Right ventricle myocardium superior (tissue), 1 donor: ENCODE measurements around the gene AP5S1. TPM values are rescaled to one million over a fixed set of nuclear protein-coding genes. Genes with fewer than 3 reads are reported as not detected.
"Not testable (repeated sequence)": the region's sequence is repeated elsewhere in the genome, so short reads cannot be mapped to it uniquely, and the experiment has no call there.

Experiments
- ATAC-seq: fragments of 200-7000 bp; cut with Tn5 transposase; one replicate; pipeline ENCODE4 v1.9.1; 2020; ENCODE audit warnings: mild to moderate bottlenecking; ENCODE audit not compliant: poor library complexity
- DNase-seq: peaks from one replicate; pipeline ENCODE4 v3.0.0-alpha.2; 2020
- intact Hi-C: fragments of 100-400 bp; cut with DNase I; formaldehyde crosslinking; loops from one replicate; pipeline ENCODE4 v1.11.2; 2022
- total RNA-seq: library from RNA; stranded (reverse); fragmentation: NEBNext Ultra II Directional; extraction: Animal tissue kit (Norgen Biotek cat#: 25700); gene quantifications from one replicate; pipeline ENCODE4 v1.2.1, GENCODE V29; 2021
- donor health status: DM: no; HTN: yes; CAD: no; lungs with severe emphysema.

The AP5S1 gene
- total RNA-seq, 1 donor from 2014 or later: 11.0 TPM

GRCh38 chr20:3826420-3826819 is 6.1 kb downstream of the AP5S1 start:
- intact Hi-C loops: no loop called here
- no peak for DNase-seq
- ATAC-seq: no peak

GRCh38 chr20:3828798-3829197 is 8.5 kb downstream of the AP5S1 start:
- DNase-seq (no peak), ATAC-seq (no peak)
- intact Hi-C loops: no loop called here

GRCh38 chr20:3829891-3830290 is 9.5 kb downstream of the AP5S1 start:
- intact Hi-C loops, DNase-seq, ATAC-seq: not testable (repeated sequence)

GRCh38 chr20:3836132-3836531 is 15.8 kb downstream of the AP5S1 start:
- ATAC-seq: no peak
- intact Hi-C loops: no loop called here
- no peak for DNase-seq

- no peak for ATAC-seq
- DNase-seq: no peak
- intact Hi-C loops: no loop called here
Measured at GRCh38 chr20:3839328-3839727, 19.0 kb downstream of the AP5S1 start.

- intact Hi-C loops: not testable (repeated sequence)
Measured at GRCh38 chr20:3840201-3840600, 19.9 kb downstream of the AP5S1 start.

GRCh38 chr20:3842348-3842930 is 22.1 kb downstream of the AP5S1 start:
- intact Hi-C loops: no loop called here
- DNase-seq (no peak), ATAC-seq (no peak)

More at GRCh38 chr20:3840201-3840600, 19.9 kb downstream of the AP5S1 start:
- ATAC-seq, DNase-seq: not testable (repeated sequence)

- intact Hi-C loops: no loop called here
- no peak for DNase-seq
- no peak for ATAC-seq
Measured at GRCh38 chr20:3843490-3843889, 23.1 kb downstream of the AP5S1 start.

GRCh38 chr20:3843990-3844619 is 23.8 kb downstream of the AP5S1 start:
- ATAC-seq, intact Hi-C loops, DNase-seq: not testable (repeated sequence)

- no peak for DNase-seq
- ATAC-seq: no peak
- intact Hi-C loops: no loop called here
Measured at GRCh38 chr20:3846378-3846739, 26.0 kb downstream of the AP5S1 start.

- ATAC-seq: peak; percentile 98
- peak; percentile 95 for DNase-seq
- intact Hi-C loops: no loop called here
Measured at GRCh38 chr20:3846740-3847428, 26.5 kb downstream of the AP5S1 start, which contains the start of gene MAVS. Gene MAVS (plus strand): TSS chr20:3846834. CDS start chr20:3854625, 7,791 bp downstream.

- no peak for ATAC-seq
- no peak for DNase-seq
- intact Hi-C loops: no loop called here
Measured at GRCh38 chr20:3847429-3847940, 27.1 kb downstream of the AP5S1 start.

GRCh38 chr20:3848565-3848964 is 28.2 kb downstream of the AP5S1 start:
- DNase-seq (no peak), ATAC-seq (no peak)
- intact Hi-C loops: no loop called here

- DNase-seq (no peak), ATAC-seq (no peak)
- intact Hi-C loops: no loop called here
Measured at GRCh38 chr20:3854462-3854871, 34.1 kb downstream of the AP5S1 start.

- no peak for DNase-seq
- no peak for ATAC-seq
- intact Hi-C loops: no loop called here
Measured at GRCh38 chr20:3857405-3857804, 37.1 kb downstream of the AP5S1 start.

GRCh38 chr20:3858689-3859088 is 38.3 kb downstream of the AP5S1 start:
- DNase-seq (no peak), ATAC-seq (no peak)
- intact Hi-C loops: no loop called here

- no peak for DNase-seq
- intact Hi-C loops: loop anchor here (10.0 kb wide), 1 partner anchor 176 kb away; the partner anchor contains the start of gene ADAM33
- no peak for ATAC-seq
Measured at GRCh38 chr20:3861191-3861590, 40.8 kb downstream of the AP5S1 start.

- DNase-seq: no peak
- no peak for ATAC-seq
- intact Hi-C loops: loop anchor here (10.0 kb wide), 1 partner anchor 178 kb away; the partner anchor contains the start of gene ADAM33
Measured at GRCh38 chr20:3862333-3862732, 42.0 kb downstream of the AP5S1 start.

- no peak for ATAC-seq
- intact Hi-C loops: loop anchor here (10.0 kb wide), 1 partner anchor 179 kb away; the partner anchor contains the start of gene ADAM33
- DNase-seq: no peak
Measured at GRCh38 chr20:3863317-3863716, 43.0 kb downstream of the AP5S1 start.
